HG03575 (cell line): ENCODE results near the gene TXNL4B.

Experiments
- ATAC-seq: cut with Tn5 transposase; IDR thresholded peaks from one replicate; pipeline ENCODE4 v1.9.1; 2021; ENCODE audit not compliant: unreplicated experiment, insufficient number of reproducible peaks, low FRiP score; ENCODE audit errors: extremely low read depth

TXNL4B gene

GRCh38 chr16:72113616-72113945, 20.2 kb upstream of the TXNL4B start:
- no peak for ATAC-seq

- no peak for ATAC-seq
Observed at GRCh38 chr16:72112906-72113615, 19.6 kb upstream of the TXNL4B start.

- ATAC-seq = no peak
Observed at GRCh38 chr16:72112452-72112792, 19.0 kb upstream of the TXNL4B start.

- no peak for ATAC-seq
Observed at GRCh38 chr16:72111657-72112451, 18.4 kb upstream of the TXNL4B start.

- ATAC-seq = no peak
Observed at GRCh38 chr16:72110662-72111615, 17.5 kb upstream of the TXNL4B start.

- no peak for ATAC-seq
Observed at GRCh38 chr16:72109966-72110530, 16.6 kb upstream of the TXNL4B start.

GRCh38 chr16:72109300-72109699, 15.9 kb upstream of the TXNL4B start:
- no peak for ATAC-seq

GRCh38 chr16:72108353-72109102, 15.1 kb upstream of the TXNL4B start:
- no peak for ATAC-seq

GRCh38 chr16:72107371-72107770, 14.0 kb upstream of the TXNL4B start:
- ATAC-seq = no peak

GRCh38 chr16:72105978-72106377, 12.6 kb upstream of the TXNL4B start:
- ATAC-seq = no peak

GRCh38 chr16:72104905-72105304, 11.5 kb upstream of the TXNL4B start:
- ATAC-seq = no peak

- no peak for ATAC-seq
Observed at GRCh38 chr16:72101195-72101594, 7.8 kb upstream of the TXNL4B start.

GRCh38 chr16:72099377-72099818, 6.0 kb upstream of the TXNL4B start:
- no peak for ATAC-seq

GRCh38 chr16:72098936-72099335, 5.5 kb upstream of the TXNL4B start:
- no peak for ATAC-seq

GRCh38 chr16:72094266-72094610, 818 bp upstream of the TXNL4B start:
- ATAC-seq = no peak

- ATAC-seq = no peak
Observed at GRCh38 chr16:72092832-72093447, 480 bp downstream of the TXNL4B start.

GRCh38 chr16:72091217-72091616, 2.2 kb downstream of the TXNL4B start:
- ATAC-seq = no peak

- no peak for ATAC-seq
Observed at GRCh38 chr16:72085002-72085401, 8.4 kb downstream of the TXNL4B start.
